GM12878 (cell line): ENCODE measurements around the gene OR2AG2. TPM values are rescaled to one million over a fixed set of nuclear protein-coding genes. Genes with fewer than 3 reads are reported as not detected.
A peak's percentile ranks its signal among the peaks of the same experiment; 100 is the strongest.

Experiments used
- ATAC-seq: fragments of 200-7000 bp; cut with Tn5 transposase; 3 replicates; pipeline ENCODE4 v1.9.1; 2020; ENCODE audit warnings: mild to moderate bottlenecking, moderate library complexity
- Bru-seq: library from RNA; stranded (reverse); fragments of 400-500 nt; gene quantifications from one replicate; lab custom pipeline; 2021; lab: Mats Ljungman, UMichigan
- BruChase-seq, 2 experiments: library from RNA; stranded (reverse); fragments of 400-500 nt; gene quantifications; one replicate each; lab custom pipeline; 2021; lab: Mats Ljungman, UMichigan
- BruUV-seq: library from RNA; stranded (reverse); fragments of 400-500 nt; replicated peaks from 2 replicates; lab custom pipeline; 2021; lab: Mats Ljungman, UMichigan
- CTCF ChIA-PET: fragments of 300-600 bp; sonication (Branson Sonifier 250); formaldehyde crosslinking; extraction: SDS; loops from one replicate; lab custom pipeline; 2021; ENCODE audit warnings: inconsistent platforms; lab: Yijun Ruan, JAX
- POLR2A ChIA-PET: fragments of 350-600 bp; formaldehyde crosslinking; extraction: SDS; loops from one replicate; lab custom pipeline; 2021; ENCODE audit warnings: inconsistent platforms; lab: Charles Lee
- RAD21 ChIA-PET: fragments of 300-600 bp; sonication (Branson Sonifier 250); formaldehyde crosslinking; loops from one replicate; lab custom pipeline; 2023; ENCODE audit warnings: antibody characterized with exemption; ENCODE audit not compliant: unreplicated experiment; lab: Charles Lee
- SMC1A ChIA-PET: fragments of 300-600 bp; sonication (Branson Sonifier 250); formaldehyde crosslinking; loops from one replicate; lab custom pipeline; 2023; ENCODE audit not compliant: unreplicated experiment, uncharacterized antibody; lab: Charles Lee
- DNase-seq: peaks from one replicate; pipeline ENCODE4 v3.0.0-alpha.2; 2011; ENCODE audit warnings: low read depth, low spot score
- FAIRE-seq: peaks from 3 replicates; lab custom pipeline; 2011; peaks lifted over from hg19 to GRCh38; lab: Jason Lieb, UNC
- H2AFZ ChIP-seq: 2 replicates; pipeline ENCODE4 v1.6.0; 2011; ENCODE audit warnings: low read depth, low read length, control low read depth; ENCODE audit not compliant: control insufficient read depth
- H3K27ac ChIP-seq: 2 replicates; pipeline ENCODE4 v1.5.1; 2011; ENCODE audit warnings: control low read depth; ENCODE audit not compliant: control insufficient read depth, insufficient read depth
- H3K27me3 ChIP-seq, 2 experiments: replicated peaks in 1 of 2; 2 replicates each; pipeline versions ENCODE4 v1.6.0 to v1.6.1; 2011; ENCODE audit warnings: low read length in 1 of 2; ENCODE audit not compliant: control insufficient read depth in 2 of 2, insufficient read depth in 2 of 2
- H3K36me3 ChIP-seq, 2 experiments: 2 replicates each; pipeline ENCODE4 v1.5.1; 2011; ENCODE audit warnings: low read length in 1 of 2; ENCODE audit not compliant: control insufficient read depth in 2 of 2, insufficient read depth in 2 of 2
- H3K4me1 ChIP-seq: 2 replicates; pipeline ENCODE4 v1.6.1; 2011; ENCODE audit warnings: mild to moderate bottlenecking, low read length, moderate library complexity, mixed read lengths; ENCODE audit not compliant: control insufficient read depth, insufficient read depth
- H3K4me2 ChIP-seq: 2 replicates; pipeline ENCODE4 v1.6.0; 2011; ENCODE audit warnings: control low read depth; ENCODE audit not compliant: control insufficient read depth, insufficient read depth
- H3K4me3 ChIP-seq: fragments of 200-600 bp; sonication (generic); 2 replicates; pipeline ENCODE4 v1.5.1; 2016
- H3K79me2 ChIP-seq: 2 replicates; pipeline ENCODE4 v1.6.0; 2011; ENCODE audit warnings: low read length; ENCODE audit not compliant: control insufficient read depth, insufficient read depth
- H3K9ac ChIP-seq: 2 replicates; pipeline ENCODE4 v1.8.0; 2011; ENCODE audit warnings: low read length, control low read depth, mixed read lengths; ENCODE audit not compliant: control insufficient read depth, insufficient read depth
- H3K9me3 ChIP-seq: replicated peaks from 3 replicates; pipeline ENCODE4 v1.5.1; 2011; ENCODE audit warnings: mild to moderate bottlenecking, low read length; ENCODE audit not compliant: control insufficient read depth, insufficient read depth
- H4K20me1 ChIP-seq: 2 replicates; pipeline ENCODE4 v1.6.0; 2011; ENCODE audit not compliant: control insufficient read depth, insufficient read depth
- ATF7 ChIP-seq: fragments of 450-650 bp; IDR thresholded peaks from 2 replicates; pipeline ENCODE4 v1.6.1; 2016; ENCODE audit warnings: low read depth, mild to moderate bottlenecking
- BCL11A ChIP-seq: IDR thresholded peaks from 2 replicates; pipeline ENCODE4 v1.6.1; 2011; ENCODE audit warnings: low read depth, low read length
- CBX3 ChIP-seq: fragments of 200-600 bp; sonication (generic); IDR thresholded peaks from 2 replicates; pipeline ENCODE4 v1.6.1; 2016; ENCODE audit warnings: low read depth, borderline replicate concordance
- CHD4 ChIP-seq: fragments of 200-600 bp; sonication (generic); IDR thresholded peaks from 2 replicates; pipeline ENCODE4 v1.6.1; 2016; ENCODE audit warnings: mild to moderate bottlenecking
- ESRRA ChIP-seq: IDR thresholded peaks from 2 replicates; pipeline ENCODE4 v1.6.1; 2012; ENCODE audit warnings: mild to moderate bottlenecking, low read length, improper control_type of control experiment
- GABPA ChIP-seq: IDR thresholded peaks from 2 replicates; pipeline ENCODE4 v1.6.1; 2014; ENCODE audit warnings: antibody characterized with exemption, low read depth, mild to moderate bottlenecking, inconsistent platforms
- KDM1A ChIP-seq: fragments of 200-600 bp; sonication (generic); IDR thresholded peaks from 2 replicates; pipeline ENCODE4 v1.6.1; 2016; ENCODE audit warnings: borderline replicate concordance
- MTA3 ChIP-seq: IDR thresholded peaks from 2 replicates; pipeline ENCODE4 v1.6.1; 2012; ENCODE audit warnings: low read length, inconsistent platforms, borderline replicate concordance
- NBN ChIP-seq: fragments of 450-650 bp; IDR thresholded peaks from 2 replicates; pipeline ENCODE4 v1.6.1; 2016
- PAX5 ChIP-seq: IDR thresholded peaks from 2 replicates; pipeline ENCODE4 v1.6.1; 2011; ENCODE audit warnings: low read depth, low read length, borderline replicate concordance
- SPI1 ChIP-seq: IDR thresholded peaks from 2 replicates; pipeline ENCODE4 v1.6.1; 2011; ENCODE audit warnings: low read depth, mild to moderate bottlenecking, low read length, moderate library complexity, borderline replicate concordance; ENCODE audit not compliant: insufficient read depth
- WRNIP1 ChIP-seq: IDR thresholded peaks from 2 replicates; pipeline ENCODE4 v1.6.1; 2011; ENCODE audit warnings: low read depth, low read length, improper control_type of control experiment, borderline replicate concordance
- ZNF217 ChIP-seq: fragments of 450-650 bp; IDR thresholded peaks from 2 replicates; pipeline ENCODE4 v1.6.1; 2017; ENCODE audit warnings: antibody characterized with exemption, mild to moderate bottlenecking
- WGBS: methylation state at CpG from one replicate; pipeline ENCODE4 v1.1.6; 2016; ENCODE audit warnings: low lambda C conversion rate; ENCODE audit not compliant: insufficient replicate concordance, insufficient coverage; ENCODE audit errors: missing lambda C conversion rate; 5-methylcytosine and 5-hydroxymethylcytosine counted together
- in situ Hi-C: fragments of 300-500 bp; cut with MboI; formaldehyde crosslinking; loops from 9 replicates; pipeline ENCODE4 v1.14.3; 2018; ENCODE audit warnings: mixed read lengths
- intact Hi-C: fragments of 100-400 bp; cut with micrococcal nuclease; formaldehyde crosslinking; loops from one replicate; pipeline ENCODE4 v1.14.2; 2022; ENCODE audit not compliant: unreplicated experiment
- long read RNA-seq, 2 experiments: library from polyadenylated mRNA; unstranded; transcript quantifications; one replicate each; pipeline ENCODE4 v2.0.0, GENCODE V29; 2019 to 2020
- polyA minus RNA-seq, 3 experiments: library from RNA; depleted of rRNA, polyadenylated mRNA; stranded (reverse); fragments of >200 nt; gene quantifications; 2 replicates each; pipeline ENCODE4 v1.2.3, GENCODE V29; 2011
- polyA plus RNA-seq, 11 experiments: library from polyadenylated mRNA; depleted of rRNA in 4 of 11; unstranded in 6 of 11; stranded (reverse) in 5 of 11; fragments of >200 nt; fragmentation: Nextera tagmentation in 4 of 11; fragmentation: Illumina TruSeq in 1 of 11; extraction: Ambion mirVana in 4 of 11; extraction: Trizol in 1 of 11; gene quantifications; 1 replicate in 1 of 11; 2 replicates in 10 of 11; pipeline versions ENCODE4 v1.2.1 to v1.2.3, GENCODE V29; 2011 to 2016; ENCODE audit warnings: inconsistent platforms in 2 of 11, missing spikeins in 2 of 11, low read depth in 1 of 11
- total RNA-seq, 4 experiments: library from RNA; depleted of rRNA in 3 of 4; stranded (reverse); fragments of >200 nt in 3 of 4; fragmentation: Illumina TruSeq in 1 of 4; extraction: Trizol in 1 of 4; gene quantifications; 2 replicates each; pipeline versions ENCODE4 v1.2.1 to v1.2.3, GENCODE V29; 2013 to 2021
- TF ChIP-seq, protein P1 (sequence below): fragments of 450-650 bp; IDR thresholded peaks from 2 replicates; pipeline ENCODE4 v1.6.1; 2018; ENCODE audit warnings: mild to moderate bottlenecking, low read depth, moderate library complexity; ENCODE audit not compliant: partially characterized antibody

OR2AG2 gene, protein sequence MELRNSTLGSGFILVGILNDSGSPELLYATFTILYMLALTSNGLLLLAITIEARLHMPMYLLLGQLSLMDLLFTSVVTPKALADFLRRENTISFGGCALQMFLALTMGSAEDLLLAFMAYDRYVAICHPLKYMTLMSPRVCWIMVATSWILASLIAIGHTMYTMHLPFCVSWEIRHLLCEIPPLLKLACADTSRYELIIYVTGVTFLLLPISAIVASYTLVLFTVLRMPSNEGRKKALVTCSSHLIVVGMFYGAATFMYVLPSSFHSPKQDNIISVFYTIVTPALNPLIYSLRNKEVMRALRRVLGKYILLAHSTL
- total RNA-seq (2013; cell fraction: nucleolus; rRNA removed): 3.2 and 3.5 TPM in 2 replicates
- total RNA-seq (2014; rRNA removed) (0.06 and 0.16 TPM in 2 replicates), total RNA-seq (2014; rRNA removed; fragmentation: Illumina TruSeq; extraction: Trizol) (0.05 and 0.09 TPM in 2 replicates), total RNA-seq (2021) (not detected in 2 replicates), polyA plus RNA-seq (2011; rRNA removed) (0.08 and 0.10 TPM in 2 replicates), polyA plus RNA-seq (2014; fragmentation: Illumina TruSeq; extraction: Trizol) (0.01 and 0.10 TPM in 2 replicates), polyA plus RNA-seq (2014; fragmentation: Nextera tagmentation; extraction: Ambion mirVana) (not detected), polyA plus RNA-seq (2014; rRNA removed) (not detected in 2 replicates), polyA plus RNA-seq (2016; fragmentation: Nextera tagmentation; extraction: Ambion mirVana) (not detected), polyA minus RNA-seq (2011; rRNA and poly(A)+ RNA removed) (1.8 and 3.2 TPM in 2 replicates), Bru-seq, nascent RNA (percentile 22 among the genes with signal in this experiment), BruChase-seq, experiment 1, labeled RNA remaining after a 6-hour chase (percentile 32 among the genes with signal in this experiment), BruChase-seq, experiment 2, labeled RNA remaining after a 2-hour chase (percentile 21 among the genes with signal in this experiment)
- not detected for polyA plus RNA-seq (2011; ENCODE audit: low read depth)
- 0.23 and 0.30 TPM in 2 replicates for polyA plus RNA-seq (2011; cell fraction: cytosol; rRNA removed)
- polyA plus RNA-seq (2011; cell fraction: nucleus; rRNA removed): 0.18 and 0.25 TPM in 2 replicates
- 0.03 TPM in 1 of 2 replicates, not detected in the other for polyA plus RNA-seq (2012)
- polyA minus RNA-seq (2011; cell fraction: cytosol; rRNA and poly(A)+ RNA removed): not detected in 2 replicates
- 1.8 and 2.1 TPM in 2 replicates for polyA minus RNA-seq (2011; cell fraction: nucleus; rRNA and poly(A)+ RNA removed)
- long read RNA-seq, experiment 1: 0 reads
- long read RNA-seq, experiment 2: 0 reads

DNA sequence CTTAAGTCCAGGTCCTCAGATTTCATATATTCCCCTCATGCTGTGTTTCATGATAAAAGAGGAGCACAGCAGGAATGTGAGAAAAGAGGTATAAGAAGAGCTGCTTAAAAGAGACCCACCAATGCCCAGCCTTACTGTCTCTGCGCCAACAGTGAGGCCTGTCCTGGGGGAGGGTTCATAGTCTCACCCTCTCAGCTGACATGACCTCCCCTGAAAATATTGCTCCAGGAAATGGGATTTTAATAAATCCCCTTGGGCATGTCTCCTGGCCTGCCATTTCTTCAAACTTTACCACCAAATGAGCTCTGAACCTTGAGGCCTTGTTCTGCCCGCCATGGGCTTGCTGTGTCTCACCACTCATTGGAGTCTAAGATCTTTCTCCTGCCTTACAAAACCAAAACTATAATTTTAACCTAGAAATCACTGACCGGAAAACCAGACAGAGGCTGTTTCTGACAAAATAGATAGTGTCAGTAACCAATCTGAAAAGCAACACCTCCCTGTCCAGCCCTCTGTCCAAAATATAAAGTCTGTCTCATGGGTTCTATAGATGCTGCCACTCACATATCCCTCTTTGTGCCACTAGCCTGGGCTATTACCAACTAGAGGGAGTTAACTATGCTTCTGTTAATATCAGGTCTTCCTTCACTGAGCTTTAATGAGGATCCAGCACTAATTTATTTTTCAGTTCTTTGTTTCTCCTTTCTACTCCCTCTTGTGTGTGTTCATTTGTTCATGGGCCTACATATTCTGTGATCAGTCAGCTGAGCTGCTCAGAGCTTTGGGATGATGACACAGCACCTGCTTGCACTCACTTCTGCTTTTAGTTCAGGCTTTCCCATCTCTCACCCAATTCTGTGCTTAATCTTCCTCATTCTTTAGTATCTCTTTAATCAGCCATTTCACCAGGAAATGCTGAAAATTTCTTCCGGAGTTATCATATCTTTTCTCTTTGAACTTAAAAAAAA, at the start of gene OR2AG2:
Gene OR2AG2, minus strand, starts transcription at position 51 of the 968 bp plus-strand sequence. CDS start 3,019 bp downstream, outside the sequence.
- Histone ChIP-seq H3K4me1 (no peaks in the 10 kb centered on the region; the same call in 1 of the 2 replicates), H2AFZ (no peak within 1 kb of the TSS), H3K9me3 (no peaks in the 10 kb centered on the region), H3K4me3 (no peak within 1 kb of the TSS), H4K20me1 (no peaks in the 10 kb centered on the region), H3K9ac (no peak within 1 kb of the TSS), H3K27me3 (0 out of 4 replicates have a peak, but pooled peaks cover 0 to 2% of the 10 kb centered on the region in 2 experiments), H3K4me2 (no peak within 1 kb of the TSS), H3K36me3 (no peaks in the 10 kb centered on the region), H3K79me2 (no peaks in the 10 kb centered on the region), H3K27ac (no peak within 1 kb of the TSS)
- RAD21 ChIA-PET: interaction anchor here (0.9 kb wide), 1 partner anchor 104 kb away, joined by 3 read pairs; no protein-coding TSS in a partner anchor
- BruUV-seq: no TSS peak
- CTCF ChIA-PET: interaction anchor here (0.6 to 7.3 kb wide), 6 partner anchors 13 to 43 kb away, joined by 3 to 47 read pairs (median 6); no protein-coding TSS in a partner anchor
- FAIRE-seq: peak; percentile 65
- WGBS: 23% methylated on average over 4 of the region's 4 CpGs
- SMC1A ChIA-PET: interaction anchor here (1.1 to 1.6 kb wide), 5 partner anchors 14 to 923 kb away, joined by 3 to 6 read pairs (median 5); no protein-coding TSS in a partner anchor
- POLR2A ChIA-PET: interaction anchor here (0.6 to 1.1 kb wide), 2 partner anchors 25 to 185 kb away, joined by 3 read pairs; no protein-coding TSS in a partner anchor
- in situ Hi-C loops: no loop called here
- peak; percentile 37 for DNase-seq
- ATAC-seq: peak; percentile 98
- intact Hi-C loops: no loop called here
- no peak for TF ChIP-seq ZNF217
- no peak for TF ChIP-seq PAX5
- TF ChIP-seq, protein P1, sequence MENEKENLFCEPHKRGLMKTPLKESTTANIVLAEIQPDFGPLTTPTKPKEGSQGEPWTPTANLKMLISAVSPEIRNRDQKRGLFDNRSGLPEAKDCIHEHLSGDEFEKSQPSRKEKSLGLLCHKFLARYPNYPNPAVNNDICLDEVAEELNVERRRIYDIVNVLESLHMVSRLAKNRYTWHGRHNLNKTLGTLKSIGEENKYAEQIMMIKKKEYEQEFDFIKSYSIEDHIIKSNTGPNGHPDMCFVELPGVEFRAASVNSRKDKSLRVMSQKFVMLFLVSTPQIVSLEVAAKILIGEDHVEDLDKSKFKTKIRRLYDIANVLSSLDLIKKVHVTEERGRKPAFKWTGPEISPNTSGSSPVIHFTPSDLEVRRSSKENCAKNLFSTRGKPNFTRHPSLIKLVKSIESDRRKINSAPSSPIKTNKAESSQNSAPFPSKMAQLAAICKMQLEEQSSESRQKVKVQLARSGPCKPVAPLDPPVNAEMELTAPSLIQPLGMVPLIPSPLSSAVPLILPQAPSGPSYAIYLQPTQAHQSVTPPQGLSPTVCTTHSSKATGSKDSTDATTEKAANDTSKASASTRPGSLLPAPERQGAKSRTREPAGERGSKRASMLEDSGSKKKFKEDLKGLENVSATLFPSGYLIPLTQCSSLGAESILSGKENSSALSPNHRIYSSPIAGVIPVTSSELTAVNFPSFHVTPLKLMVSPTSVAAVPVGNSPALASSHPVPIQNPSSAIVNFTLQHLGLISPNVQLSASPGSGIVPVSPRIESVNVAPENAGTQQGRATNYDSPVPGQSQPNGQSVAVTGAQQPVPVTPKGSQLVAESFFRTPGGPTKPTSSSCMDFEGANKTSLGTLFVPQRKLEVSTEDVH: no peak
- no peak for TF ChIP-seq WRNIP1
- TF ChIP-seq CHD4: no peak
- no peak for TF ChIP-seq MTA3
- TF ChIP-seq SPI1: peak; percentile 93
- no peak for TF ChIP-seq GABPA
- TF ChIP-seq NBN: no peak; the same call in 1 of the 2 replicates
- TF ChIP-seq CBX3: no peak
- TF ChIP-seq KDM1A: no peak
- no peak for TF ChIP-seq ESRRA
- 0 out of 2 replicates have a peak, but pooled peaks have one; percentile 30 for TF ChIP-seq ATF7
- no peak for TF ChIP-seq BCL11A
